GM18909 (cell line): ENCODE data around the gene JAK1.

Source experiments
- ATAC-seq: cut with Tn5 transposase; IDR thresholded peaks from one replicate; pipeline ENCODE4 v1.9.1; 2021; ENCODE audit warnings: mild to moderate bottlenecking; ENCODE audit not compliant: unreplicated experiment, poor library complexity

Gene JAK1

DNA sequence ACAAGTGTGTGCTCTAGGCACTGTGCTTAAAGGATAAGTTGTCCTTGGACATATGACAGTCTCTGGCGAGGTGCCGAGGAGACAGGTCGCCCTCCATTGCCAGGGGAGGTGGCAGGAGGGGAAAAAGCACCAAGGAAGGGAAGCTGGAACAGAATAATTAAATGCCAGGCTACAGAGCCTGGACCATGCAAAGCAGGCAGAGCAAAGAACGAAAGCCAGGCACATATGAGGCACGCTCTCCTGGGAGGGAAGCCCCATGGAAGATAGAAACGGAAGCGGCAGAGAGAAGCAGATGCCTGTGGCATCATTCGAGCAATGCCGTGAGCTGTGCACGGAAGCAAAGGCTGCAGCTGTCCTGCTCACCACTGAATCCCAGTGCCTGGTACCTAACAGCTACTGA, 91.2 kb downstream of the JAK1 start:
- ATAC-seq = no peak

DNA sequence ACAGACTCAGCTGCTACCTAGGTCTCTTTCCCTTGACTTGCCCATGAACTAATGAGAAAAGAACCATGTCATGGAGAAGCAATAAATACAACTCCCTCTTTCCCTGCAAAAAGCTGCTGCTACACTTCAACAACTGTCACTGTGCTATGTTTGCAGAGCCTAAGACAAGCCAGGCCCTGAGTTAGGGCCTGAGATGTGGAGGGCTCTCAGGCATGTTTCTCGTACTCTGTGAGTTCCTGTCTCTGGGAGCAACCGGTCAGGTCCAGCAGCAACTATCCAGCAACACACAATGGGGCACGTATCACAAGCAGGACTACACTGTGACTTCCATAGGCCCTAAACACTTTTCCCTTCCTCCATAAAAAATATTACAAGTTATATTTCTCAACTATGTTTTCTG, 91.7 kb downstream of the JAK1 start:
- no peak for ATAC-seq

DNA sequence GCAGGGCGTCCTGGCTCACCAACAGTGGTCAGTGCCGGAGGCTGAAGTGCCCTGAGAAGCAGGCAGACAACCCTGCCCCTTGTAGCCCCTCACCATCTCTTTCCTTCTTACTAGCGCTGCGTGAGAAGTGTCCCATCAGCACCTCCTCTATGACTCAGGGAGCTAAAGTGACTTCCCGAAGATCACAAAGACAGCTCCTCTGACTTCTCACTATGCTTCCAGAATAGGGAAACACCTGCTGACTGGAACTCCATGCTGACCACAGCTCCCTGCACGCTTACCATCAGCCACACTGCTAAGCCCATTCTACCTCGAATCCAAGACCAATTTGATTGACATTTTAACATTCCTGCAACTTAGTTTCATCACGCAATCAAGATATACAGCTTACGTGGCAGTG, 92.8 kb downstream of the JAK1 start:
- no peak for ATAC-seq

DNA sequence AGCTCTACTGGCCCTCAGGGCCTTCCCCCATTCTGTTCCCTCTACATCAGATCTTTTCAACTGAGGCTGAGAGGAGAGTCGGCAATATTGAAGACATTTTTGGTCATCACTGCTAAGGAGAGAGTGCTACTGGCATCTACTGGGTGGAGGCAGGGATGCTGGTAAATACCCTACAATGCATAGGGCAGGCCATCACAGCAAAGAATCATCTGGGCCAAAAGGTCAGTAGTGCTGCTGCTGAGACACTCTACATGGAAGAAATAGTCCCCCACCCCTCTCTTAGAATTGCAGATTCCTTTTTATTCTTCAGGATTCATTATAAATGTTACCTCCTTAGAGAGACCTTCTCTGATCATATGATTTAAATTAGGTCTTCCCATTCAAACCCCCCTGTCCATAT, 94.3 kb downstream of the JAK1 start:
- no peak for ATAC-seq

DNA sequence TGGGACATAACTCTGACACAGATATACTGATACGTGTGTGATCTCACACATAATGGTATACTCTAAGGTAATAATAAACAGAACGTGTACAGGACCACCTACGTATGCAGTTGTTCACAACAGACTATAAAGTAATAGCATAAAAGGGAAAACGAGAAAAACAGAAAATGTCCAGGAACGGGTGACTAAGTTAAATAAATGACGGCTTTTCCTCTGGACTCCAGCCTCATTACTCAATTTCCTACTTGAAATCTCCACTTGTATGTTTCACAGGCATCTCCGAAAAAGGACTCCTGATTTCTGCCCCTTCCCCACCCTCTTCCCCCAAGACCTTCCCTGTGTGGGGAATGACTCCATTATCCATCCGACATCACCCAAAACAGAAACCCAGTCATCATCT, 95.1 kb downstream of the JAK1 start:
- no peak for ATAC-seq

DNA sequence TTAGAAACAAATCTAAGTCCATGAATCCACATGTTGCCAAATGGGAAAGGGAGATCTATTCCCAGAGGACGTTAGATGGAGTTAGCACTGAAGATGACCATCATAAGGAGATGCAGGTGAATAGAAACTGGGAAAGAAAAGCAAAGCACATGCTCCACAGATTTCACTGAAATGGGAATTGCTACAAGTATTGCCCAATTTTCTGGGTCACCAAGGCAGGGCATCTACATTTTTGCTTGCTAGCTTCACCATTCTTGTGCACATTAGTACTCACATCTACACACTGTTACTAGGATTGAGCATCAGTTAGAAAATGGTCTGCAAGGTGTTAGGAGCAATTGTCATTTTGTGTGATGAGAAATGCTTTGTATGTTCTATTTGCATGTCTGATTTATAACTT, 99.1 kb downstream of the JAK1 start:
- ATAC-seq = no peak

DNA sequence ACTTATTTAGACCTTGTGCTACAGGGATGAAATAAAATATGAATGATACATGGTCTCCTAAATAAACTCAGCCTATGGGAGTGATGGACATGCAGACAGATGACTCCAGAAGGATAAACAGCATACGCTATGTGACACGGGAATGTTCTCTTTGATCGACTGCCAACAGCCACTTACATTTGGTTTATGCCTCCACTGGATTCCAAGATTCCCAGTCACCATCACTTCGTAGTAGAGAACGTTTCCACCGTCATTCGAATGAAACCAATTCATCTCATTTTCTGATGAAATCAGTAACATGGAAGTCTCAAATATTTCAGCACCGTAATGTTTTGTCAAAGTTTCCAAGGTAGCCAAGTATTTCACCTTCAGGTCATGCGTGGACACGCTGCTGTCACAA, 99.7 kb downstream of the JAK1 start:
- no peak for ATAC-seq

DNA sequence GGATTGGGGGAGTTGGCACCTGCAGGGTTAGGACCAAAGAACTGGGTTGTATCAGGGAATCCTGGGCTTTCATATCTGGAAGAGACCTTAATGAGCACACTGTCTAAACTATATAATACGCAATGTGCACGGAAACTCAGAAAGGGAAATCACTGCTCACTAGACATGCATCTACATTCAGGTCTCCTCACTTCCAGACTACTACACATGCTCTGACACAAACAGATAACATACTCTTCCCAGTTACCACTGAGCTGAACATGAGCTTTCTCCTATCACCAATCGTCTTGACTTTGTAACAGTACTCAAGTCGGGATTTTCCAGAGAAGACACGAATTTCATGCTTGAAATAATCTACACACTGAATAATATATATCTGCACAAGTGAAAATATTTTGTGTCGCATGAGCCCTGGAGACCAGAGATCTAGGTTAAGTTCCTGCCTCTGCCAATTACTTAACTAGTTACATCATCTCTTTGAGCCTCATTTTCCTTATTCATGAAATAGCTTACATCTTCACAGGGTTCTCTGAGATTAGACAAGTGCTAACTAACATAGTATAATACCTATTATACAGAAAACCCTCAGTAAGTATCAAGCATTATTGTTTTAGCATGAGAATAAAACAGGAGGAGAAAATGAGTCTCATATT, 101.1 kb downstream of the JAK1 start:
- ATAC-seq = no peak

DNA sequence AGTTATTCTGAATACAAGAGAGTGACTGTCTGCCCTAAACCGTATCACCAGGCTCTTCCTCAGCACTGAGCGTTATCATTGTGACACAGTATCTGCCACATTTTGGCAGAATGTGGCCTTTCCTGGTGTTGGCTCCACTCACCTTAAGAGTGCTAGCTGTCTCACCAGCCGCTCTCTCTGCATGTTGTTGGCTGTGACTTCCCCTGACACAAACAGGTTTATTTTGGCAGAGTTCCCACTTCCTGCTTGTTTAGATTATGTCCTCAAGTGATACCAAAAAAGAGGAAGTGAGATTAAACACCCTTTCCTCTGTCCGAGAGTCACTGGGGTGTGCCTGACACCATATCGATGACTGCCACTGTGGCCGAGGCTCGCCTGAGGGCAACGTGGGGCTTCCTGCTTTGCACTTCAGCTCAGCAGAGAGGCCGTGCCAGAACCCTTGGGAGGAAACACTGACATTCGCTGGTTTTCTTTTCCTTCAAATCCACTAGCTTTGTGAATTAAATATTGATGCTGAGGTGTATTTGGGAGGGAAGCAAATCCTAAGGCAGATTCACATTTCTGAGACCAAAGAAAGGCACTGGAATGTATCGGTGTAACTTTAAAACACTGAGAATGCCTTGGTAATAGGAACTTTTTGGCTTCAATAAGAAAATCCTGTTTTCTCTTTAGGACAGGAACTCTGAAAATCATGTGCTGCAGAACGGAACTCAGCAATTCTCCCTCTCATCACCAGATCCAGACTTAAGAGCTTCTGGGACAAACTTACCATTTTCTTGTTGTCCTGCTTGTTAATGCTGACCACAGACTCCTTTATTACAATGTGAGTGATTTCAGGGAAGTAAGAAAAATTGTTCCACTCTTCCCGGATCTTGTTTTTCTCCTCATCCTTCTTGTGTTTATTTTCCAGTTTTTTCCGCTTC, 102.1 kb downstream of the JAK1 start:
- ATAC-seq = peak; percentile 100

DNA sequence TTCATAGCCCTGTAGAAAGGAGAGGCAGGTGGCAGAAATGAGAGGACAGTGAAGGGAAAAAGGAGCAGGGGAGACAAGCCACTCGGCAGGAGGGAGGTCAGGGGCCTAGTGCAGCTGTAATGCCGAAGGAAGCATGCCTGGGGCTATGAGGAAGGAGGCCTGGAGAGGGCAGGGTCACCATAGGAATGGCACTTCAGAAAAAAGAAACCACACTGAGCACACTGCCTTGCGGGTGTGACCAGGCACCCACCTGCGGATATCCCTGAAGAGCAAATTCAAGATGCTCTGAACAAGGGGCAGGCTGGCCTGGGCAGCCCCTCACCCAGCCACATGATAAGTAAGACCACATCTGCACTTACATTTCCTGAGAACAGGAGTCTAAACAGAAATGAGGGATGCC, 104.7 kb downstream of the JAK1 start:
- no peak for ATAC-seq

DNA sequence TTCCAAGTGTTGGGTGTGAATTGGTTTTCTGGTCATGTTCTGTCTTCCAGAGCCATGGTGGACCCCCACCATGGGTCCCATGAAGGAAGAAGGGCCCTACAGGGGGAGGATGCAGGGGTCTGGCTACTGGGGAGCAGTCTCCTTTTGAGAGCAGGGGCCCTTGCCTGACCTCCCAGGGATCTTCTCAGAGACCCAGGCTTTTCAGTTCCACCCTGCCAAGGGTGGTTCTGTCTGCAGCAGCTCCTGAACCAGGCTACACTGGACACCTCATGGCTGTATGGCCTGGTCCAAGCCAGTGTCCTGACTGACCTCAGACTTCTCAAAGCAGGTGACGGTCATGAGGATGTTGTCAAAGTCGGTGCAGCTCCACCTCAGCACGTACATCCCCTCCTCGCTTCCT, 109.0 kb downstream of the JAK1 start:
- no peak for ATAC-seq

DNA sequence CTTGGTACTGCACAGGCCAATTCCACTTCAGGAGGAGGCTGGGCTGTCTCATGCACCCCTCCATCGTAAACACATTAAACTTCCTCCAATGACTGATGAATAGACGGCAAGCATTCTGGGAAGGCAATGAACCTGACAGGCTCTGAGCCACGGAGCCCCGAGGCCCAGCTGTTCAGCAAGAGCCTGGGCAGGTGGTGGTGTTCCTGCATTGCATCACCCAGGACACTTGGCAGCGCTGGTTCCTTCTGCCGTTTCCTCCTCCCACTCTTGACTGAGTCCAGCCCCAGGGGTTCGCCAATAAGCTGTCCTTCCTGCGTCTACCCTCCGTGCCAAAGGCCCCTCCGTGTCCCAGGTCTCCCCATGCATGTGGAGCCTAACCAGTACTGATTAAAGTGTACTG, 109.8 kb downstream of the JAK1 start:
- ATAC-seq = no peak

DNA sequence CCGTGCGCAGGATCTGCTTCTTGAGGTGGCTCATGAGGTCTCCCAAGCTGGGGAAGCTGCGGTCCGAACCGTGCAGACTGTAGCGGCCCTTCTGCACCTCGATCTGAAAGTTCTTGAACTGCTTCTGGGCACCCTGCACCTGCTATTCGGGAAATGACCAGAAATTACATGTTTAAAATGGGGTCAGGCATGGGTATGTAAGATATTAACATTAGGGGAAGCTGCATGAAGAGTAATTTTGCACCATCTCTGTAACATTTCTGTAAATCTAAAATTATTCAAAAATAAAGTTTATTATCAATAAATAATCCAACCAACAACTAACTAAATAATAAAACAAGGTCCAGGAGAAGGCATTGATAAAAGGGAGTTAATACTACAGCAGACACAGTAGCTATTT, 110.8 kb downstream of the JAK1 start:
- no peak for ATAC-seq

DNA sequence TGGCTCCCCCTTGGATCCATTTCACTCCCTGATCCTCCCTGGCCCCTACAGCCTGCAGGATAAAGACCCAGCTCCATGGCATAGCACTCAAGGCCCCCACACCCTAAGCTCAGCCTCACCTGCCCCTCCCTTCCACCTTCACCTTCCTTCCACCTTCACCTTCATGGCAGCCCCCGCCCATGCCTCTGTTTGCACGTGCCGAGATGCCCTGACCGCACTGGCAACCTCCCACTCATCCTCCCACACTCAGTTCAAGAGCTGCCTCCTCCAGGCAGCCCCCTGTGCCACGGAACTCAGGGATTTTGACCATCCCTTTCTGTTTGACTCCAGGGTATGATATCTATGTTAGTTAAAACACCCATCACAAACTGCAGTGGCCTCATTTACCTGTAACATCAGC, 111.7 kb downstream of the JAK1 start:
- no peak for ATAC-seq

DNA sequence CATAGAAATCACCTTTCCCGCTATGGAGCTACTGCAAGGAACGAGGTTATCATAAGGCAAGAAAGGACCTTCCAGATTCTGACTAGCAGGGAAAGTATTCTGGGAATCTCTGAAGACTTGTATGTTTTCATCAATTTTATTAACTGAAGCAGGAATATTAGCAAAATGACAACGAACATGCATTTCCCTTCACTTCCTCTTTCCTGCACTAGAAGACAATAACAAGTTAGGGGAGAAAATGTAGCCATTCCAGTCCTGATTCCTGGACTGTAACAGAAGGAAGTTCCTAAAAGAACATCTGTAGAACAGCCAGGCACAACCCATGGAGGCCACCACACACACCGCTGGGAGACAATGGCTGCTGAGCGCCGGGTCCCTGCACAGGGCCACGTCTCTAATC, 114.7 kb downstream of the JAK1 start:
- ATAC-seq = no peak

DNA sequence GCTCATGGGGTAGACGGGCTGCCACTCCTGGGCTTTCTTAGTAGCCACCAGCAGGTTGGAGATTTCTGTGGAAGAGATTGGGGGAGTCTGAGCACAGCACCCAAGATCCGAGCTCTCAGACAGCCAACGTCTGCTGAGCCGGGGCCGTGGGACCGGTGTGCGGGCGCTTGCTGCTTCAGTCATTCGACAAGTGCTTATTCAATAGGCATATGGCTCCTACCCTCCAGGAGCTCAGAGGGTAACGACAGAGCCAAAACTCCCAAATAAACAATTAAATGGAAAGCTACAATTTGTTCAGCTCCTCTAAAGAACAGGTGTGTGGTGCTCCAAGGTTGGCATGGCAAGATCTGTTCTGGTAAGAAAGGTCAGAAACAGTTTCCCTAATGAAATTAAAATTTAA, 115.5 kb downstream of the JAK1 start:
- ATAC-seq = no peak

DNA sequence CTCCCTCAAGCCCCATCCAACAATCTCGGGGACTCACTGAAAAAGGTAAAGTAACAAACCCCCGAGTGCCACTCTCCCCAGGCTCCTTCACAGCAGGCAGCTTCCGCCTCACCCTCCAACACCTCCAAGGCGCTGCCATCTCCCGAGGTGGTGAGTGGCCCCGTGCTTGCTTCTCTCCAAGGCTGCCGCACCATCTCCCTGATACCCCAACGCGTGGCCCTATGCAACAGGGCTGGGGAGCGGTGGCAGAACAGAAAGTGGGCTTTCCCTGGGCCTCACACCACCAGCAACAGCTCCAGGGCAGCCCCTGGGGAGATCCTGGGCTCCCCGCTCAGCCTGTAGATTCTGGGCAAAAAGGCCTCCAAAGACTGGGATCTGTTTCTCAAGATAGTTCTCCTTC, 116.4 kb downstream of the JAK1 start:
- no peak for ATAC-seq

DNA sequence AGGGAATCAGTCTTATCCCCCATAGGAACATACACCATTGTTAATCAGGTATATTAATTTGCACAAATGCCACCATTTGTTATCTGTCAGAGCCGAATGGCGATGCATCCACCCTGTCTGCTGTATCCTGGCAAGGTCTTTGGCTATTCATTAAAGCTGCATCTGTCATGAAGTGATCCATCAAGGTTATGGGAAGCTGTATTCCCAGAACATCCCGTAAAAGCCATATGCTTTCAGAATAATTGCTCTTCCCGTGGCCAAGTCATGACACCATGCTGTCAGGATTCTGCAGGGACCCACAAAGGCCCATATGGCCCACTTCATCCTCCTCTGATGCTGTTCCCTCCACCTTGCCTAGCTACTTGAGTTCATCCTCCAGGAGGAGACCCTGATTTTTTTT, 117.5 kb downstream of the JAK1 start:
- no peak for ATAC-seq

DNA sequence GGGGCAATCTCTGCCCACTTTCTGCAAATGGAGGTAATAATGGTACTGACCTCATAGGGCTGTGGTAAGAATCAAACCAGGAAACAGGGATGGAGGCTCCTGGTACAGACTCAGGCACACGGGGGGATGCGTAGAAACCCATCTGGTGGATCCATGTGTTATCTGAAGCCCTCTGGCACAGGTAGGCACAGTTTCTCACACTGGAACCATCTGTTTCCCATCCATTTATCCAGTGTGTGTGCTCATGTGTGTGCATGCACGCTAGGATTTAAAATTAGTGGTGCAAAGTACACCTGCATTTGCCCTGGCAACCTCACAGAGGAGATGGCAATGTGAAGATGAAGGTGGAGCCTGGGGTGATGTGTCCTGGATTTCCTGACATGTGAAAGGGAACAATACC, 118.2 kb downstream of the JAK1 start:
- ATAC-seq = no peak

DNA sequence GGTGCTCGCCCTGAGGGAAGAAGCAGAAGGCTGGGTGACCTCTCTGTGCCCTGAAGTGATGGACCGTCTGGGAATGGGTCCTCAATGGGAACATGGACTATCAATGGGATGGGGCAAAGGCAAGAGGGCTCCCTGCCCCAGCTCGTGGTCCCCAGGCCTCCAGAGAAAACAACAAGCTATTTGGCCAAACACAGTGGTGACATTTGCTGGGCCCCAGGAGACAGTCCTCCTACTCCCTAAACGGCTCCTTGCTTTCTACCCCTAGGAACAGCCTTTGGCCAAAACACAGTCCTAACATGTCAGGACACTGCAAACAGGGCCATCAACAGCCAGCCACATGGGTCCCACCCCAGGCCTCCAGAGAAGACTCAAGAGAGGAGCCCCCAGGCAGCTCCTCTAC, 118.7 kb downstream of the JAK1 start:
- no peak for ATAC-seq

DNA sequence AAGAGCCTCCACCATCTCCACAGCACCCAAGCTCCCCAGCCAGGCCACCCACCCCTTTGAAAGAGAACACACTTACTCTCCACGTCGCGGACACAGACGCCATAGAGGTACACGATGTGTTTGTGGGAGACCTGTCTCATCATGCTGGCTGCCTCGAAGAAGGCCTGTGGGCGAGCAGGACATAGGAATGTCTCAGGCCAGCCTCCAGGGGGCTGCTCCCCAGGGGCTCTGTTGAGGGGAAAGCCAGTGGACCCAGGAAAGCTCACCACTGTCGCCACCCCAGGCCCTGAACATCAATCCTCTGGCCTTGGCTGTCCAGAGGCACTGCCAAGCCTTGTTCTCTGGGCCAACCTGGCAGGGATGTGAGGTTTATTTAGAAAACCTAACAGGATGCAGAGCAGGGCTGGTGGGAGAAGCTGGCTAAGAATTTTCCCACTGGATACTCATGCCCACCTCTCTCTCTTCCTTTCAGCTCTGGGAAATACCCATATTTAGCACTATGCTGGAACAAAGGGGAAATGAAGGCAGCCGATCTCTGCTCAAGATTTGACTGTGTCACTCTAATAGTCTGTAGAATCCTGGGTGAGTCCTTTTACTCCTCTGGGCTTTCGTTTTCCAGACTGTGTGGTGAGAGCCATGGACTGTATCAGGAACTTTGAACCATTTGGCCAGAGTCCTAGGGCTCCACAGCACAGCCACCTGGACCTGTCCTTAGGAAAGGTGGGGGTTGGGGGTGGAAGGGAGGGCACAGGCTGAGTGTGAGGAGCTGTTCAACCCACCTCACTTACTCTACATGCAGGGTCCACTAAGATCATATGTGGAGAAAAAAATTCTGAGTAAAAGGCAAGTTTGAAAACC, 119.5 kb downstream of the JAK1 start:
- ATAC-seq = no peak
